ENCODE results near the gene FNBP1.

Gene FNBP1

DNA sequence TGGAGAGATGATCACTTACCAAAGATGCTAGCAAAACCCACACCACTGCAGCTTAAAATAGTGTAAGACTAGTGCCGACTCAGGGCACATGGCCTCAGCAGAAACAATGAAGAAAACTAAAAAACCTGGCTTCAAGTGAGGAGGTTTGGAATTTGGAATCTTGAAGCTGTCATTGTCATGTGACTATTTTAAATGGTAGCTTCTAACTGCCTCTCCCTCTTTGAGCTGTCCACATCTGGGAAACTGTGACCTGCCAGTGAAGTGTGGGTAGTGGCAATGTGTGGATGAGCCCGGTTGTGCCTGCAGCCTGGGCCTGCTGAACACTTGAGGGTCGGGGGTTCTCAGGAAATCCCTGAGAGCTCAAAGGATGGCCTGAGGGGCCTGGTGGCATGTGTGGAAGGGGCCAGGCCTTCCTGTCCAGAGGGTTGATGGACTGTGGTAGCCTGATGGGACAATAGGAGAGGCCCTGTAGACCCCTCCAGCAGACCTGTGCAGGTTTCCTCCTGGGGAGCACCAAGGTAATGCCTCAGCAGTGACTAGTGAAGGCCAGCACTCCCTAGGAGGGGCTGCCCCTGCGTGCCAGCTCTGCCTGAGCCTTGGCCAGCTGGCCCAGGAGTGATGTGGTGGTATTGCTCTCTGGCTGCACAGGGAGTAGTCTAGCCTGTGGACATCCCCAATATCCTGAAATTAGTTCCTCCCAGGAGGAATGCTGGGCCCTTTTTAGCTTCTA is 194.1 kb downstream of the FNBP1 start:
- DNase-seq, result no peak

DNA sequence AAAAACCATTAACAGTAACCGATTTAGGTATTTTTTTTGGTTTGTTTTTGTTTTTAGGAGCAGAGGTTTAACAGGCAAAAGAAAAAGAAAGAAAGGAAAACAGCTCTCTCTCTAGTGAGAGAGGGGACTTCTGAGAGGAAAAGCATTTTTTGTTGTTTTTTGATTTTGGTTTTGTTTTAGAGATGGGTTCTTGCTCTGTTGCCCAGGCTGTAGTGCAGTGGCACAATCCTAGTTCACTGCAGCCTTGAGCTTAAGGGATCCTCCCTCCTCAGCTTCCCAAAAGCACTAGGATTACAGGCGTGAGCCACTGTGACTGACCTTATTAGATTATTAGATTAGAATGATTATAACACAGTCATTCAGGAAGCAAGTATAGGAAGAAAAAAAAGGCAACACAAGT is 197.6 kb downstream of the FNBP1 start:
- no peak for DNase-seq

DNA sequence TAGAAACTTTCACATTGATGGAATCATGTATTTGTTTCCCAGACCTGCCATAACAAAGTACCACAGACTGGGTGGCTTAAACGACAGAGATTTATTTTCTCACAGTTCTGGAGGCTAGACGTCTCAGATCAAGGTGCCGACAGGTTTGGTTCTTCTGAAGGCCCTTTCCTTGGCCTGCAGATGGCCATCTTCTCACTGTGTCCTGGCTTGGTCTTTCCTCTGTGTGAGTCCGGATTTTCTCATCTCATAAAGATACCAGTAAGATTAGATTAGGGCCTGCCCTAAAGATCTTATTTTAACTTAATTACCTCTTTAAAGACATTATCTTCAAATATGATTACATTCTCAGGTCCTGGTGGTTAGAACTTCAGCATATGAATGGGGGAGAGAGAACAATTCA is 201.9 kb downstream of the FNBP1 start:
- no peak for DNase-seq

- DNase-seq, result no peak
Observed at GRCh38 chr9:129840034-129840433, 203.0 kb downstream of the FNBP1 start.

DNA sequence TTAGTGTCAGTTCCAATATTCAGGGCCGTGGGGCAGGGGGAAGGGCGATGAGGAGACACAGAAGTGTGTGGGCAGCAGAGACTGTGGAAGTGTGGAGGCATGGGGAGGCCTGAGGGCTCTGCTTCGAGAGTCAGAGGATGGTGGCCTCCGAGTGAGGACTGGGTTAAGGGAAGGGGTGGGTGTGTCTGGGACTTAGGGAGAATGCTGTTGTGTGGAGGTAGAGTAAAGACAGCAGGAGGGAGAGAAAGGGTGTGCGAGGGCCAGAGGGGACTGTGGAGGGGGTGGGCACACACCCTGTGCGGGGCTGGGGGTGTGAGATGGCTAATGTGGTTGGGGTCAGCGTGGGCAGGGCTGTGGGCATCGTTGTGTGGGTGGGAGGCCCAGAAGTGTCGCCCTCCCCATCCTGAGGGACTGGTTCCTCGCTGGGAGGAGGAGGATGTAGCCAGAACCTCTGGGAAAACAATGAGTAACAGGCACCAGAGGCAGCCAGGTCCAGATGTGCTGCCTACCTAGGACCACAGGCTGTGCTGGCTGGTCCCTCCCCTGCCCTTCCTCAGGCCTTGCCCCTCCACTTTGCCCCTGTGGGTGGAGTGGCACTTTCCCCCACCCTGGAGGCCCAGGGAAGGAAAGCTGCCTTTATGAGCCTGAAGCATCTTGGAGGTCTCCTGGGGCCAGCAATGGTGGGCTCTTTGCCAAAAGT is 203.5 kb downstream of the FNBP1 start:
- no peak for DNase-seq

DNA sequence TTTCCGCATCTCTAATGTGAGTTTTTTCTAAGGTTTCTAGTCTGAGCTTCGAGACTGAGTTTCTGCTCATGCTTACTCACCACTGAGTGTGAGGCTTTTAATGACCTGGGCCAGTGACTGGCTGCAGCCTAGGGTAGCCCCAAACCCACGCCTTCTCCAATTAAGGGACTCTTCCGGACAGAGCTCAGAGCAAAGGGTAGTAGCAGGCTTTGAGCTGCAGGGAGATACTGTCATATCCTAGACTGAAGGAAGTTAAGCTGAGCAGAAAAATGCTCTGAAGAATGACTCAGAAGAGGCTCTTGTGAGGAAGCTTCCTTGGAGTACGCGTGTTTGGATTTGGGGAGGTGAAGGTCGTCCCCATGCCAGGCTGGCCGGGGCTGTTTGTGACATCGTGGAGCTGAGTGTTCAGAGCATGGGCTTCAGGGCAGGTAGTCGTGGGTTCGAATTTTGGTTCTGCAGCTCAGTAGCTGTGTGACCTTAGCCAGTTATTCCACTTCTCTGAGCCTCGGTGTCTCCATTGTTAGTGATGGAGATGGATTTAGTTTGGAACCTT is 204.2 kb downstream of the FNBP1 start:
- DNase-seq, result no peak
